HG02943 (cell line): ENCODE data around the gene ROR1.

Source experiments
- ATAC-seq: cut with Tn5 transposase; IDR thresholded peaks from one replicate; pipeline ENCODE4 v1.9.1; 2021; ENCODE audit warnings: mild to moderate bottlenecking, low read depth, moderate library complexity; ENCODE audit not compliant: unreplicated experiment

ROR1 gene

DNA sequence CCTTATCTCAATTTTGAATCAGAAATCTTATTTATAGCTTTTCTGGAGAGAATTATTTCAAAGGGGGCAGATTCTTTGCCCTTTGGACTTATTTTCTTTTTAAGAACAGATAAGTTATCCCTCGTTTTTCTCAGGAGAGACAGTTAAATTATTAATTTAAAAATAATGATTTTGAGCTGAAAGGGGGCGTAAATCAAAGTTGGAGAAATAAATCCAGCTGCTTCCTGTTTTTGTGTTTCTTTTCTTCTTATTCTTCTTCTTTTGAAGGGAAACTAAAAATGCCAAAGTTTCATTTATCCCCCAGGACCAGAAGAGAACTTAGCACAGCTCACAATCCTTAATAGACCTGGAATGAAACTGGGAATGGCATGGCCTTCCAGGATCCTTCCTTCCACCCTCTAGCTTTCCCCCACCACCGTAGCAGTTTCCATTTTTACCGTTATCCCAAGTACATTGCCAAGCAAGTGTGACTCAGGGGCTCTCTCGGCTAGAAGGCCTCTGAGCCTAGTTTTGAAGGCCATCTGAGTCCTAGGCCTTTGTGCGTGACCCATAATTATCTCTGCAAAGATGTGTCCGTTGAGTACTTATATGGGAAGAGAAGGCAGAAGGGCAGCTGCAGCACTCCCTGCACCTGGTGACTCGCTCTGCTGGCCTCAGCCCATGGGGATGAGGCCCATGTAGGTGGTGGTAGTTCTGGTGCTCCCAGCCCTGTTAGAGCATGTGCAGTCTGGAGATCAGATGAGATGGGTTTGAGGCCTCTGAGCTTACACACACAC lies 181.7 kb downstream of the ROR1 start:
- no peak for ATAC-seq

DNA sequence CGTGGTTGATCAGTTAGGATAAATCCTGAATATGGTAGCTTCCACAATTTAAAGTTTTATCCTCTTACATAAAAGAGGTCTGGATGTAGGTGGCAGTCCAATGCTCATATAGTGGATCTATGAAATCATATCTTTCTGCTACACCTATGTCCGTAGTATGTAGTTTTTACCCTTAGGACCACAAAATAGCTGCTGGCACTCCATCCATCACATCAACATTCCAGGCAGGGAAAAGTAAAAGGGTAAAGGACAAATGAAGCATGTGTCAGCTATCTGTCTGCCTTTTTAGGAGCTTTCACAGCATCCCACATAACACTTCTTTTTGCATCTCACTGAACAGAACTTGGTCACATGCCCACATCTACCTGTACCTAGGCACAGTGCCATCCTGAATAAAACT lies 184.7 kb downstream of the ROR1 start:
- ATAC-seq: no peak

DNA sequence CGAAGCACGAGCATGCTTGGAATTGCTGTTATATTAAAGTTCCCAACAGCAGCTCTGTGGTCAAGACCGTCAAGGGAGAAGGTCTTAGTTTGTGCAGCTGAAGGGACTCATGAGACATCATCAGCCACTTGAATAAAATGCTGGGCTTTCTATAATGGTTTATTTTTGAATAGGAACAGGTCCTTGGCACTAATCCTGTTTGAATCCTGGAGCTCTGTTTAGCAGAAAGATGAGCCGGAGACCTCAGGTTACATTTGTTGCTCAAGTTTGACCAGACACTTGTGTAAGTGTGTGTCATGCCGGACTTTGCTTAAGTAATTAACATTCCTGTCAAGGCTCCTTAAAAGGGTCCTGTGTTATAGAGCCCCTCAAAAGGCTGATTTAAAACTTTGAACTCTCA lies 186.5 kb downstream of the ROR1 start:
- no peak for ATAC-seq

DNA sequence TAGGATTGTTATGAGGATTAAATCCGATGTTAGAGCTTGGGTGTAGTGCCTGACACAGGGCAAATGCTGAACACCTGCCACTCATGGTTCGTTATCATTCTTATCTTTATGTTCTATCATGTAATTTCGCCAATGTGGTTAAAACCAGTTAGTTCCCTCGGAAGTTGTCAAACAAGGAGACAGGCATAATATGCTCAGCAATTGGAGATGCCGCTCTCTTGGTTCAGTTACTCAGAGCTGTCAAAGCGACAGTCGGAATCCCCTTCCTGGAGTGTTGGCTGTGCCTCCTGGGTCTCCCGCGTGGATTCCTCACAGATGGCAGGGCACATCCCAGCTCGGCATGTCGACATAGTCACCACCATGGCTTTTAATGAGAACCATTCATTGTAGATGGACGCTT lies 192.2 kb downstream of the ROR1 start:
- no peak for ATAC-seq

DNA sequence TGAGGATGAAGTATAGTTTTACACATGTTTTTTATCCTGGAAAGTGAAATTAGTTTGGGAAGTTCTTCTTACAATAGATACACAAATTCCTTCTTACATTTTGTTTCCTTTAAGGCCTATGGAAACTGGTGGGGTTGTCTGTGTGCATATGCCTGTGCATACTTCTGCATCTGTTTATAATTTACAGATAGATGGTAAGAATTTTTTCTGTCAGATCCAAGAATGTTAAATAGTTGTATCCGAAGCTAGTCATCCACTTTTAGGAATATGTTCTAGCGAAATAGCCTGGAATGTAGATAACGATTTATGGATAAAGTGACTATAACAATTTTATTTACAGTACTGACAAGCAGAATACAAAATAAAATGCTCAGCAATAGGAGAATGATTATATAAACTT lies 194.1 kb downstream of the ROR1 start:
- no peak for ATAC-seq

DNA sequence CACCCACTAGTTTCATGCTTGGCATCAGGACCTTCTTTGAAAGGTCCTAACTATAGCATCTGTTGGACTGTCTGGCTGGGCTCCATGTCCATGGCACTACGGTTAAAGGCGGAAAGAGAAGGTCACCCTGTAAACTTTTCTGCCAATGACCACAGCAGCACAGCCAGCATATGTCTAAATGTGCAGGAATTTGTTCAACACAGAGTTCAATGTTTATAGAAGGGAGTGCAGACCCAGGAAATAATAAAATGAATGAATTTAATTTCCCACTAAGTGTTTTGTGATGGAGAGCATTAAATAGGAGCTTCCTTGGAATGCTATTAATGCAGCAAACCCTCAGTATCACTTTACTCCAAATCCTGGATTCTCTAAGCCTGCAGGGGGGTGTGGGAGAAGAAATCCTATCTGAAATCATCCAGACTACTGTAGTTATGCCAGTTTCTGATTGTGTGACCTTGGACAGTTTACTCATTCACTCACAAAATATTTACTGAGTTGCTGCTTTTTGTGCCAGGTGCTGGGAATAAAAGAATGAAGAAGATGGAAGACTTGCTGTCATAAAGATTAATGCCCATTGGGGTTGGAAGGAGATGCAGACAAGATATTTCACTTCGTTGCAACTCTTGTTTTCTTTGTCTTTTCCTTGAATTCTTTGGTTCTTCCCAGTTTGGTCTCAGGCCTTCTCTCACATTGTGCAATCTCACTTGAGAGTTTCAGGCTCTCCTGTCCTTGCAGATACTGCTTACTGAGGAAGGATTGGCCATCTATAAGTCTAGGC lies 195.0 kb downstream of the ROR1 start:
- ATAC-seq: no peak

DNA sequence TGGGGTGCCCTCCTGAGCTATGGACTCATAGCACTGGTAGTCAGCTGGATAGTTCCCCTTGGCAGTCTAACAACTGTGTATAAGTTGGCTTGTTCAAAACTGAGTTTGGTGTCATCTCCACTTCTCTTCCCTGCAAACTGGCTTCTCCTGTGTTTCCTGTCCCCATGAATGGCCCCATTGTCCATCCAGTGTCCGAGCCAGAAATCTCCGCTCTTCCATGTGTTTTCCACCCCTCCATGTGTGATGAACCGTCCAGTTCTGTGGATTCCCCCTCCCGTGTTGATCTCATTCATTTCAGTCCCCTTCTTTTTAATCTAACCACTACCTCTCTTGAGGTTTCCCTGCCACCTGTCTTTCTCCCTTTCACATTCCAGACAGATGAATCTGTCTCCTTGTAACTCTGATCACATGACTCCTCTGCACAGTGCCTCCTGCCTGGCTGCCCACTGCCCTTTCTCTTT lies 195.7 kb downstream of the ROR1 start:
- ATAC-seq: no peak

DNA sequence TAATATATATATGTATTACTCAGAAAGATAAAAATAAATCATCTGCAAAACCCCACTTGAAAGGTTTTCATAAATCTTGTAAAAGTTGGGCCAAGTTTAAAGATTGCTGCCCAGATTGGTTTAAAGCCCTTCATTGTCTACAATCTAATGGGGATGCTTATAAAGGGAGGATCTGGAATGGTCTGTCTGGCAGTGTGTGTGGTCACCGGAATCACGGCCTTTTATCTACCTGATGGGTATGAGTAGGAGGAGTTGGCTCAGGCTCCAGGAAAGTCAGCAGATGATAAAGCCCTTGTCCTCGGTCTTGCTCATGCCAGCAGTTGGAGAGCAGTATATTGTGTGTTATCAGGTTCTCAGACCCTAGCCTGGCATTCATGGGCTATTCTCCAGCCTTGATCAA lies 197.7 kb downstream of the ROR1 start:
- ATAC-seq: no peak

DNA sequence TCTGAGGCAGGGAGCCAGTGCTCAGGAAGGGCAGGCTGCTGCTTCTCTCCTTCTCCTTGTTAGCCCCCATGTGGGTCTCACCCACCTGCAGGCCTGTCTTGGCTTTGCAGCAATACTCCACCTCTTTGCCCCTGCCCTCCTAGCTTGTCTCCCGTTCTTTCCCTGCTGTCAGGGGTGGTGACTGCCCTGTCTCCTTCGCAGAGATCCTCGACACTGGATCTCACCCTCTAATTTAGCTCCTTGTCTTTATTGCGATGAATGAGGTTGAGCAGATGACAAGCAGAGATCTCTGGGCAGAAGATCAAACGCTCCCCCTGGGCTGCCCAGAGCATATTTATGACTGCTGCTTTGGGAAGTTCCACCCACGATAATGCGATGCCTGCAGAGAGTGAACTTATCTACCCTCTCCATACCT lies 199.2 kb downstream of the ROR1 start:
- no peak for ATAC-seq

DNA sequence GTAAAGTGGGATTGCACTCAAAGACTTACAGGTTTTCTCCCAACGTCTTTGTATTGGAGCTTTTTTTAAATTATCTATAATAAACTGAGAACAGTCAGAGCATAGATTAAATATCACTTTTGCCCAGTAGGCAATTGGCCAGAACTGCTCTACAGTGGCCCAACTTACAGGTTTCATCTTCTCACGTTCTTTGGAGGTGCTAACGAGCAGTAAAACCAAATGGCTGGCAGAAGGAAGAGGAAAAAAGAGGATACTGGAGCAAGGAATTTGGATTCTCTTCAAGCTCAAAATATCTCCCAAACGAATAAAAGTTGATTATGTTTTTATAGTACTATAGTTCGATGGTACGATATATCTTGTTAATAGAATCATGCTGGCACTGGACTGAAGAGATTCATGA lies 201.1 kb downstream of the ROR1 start:
- ATAC-seq: no peak

DNA sequence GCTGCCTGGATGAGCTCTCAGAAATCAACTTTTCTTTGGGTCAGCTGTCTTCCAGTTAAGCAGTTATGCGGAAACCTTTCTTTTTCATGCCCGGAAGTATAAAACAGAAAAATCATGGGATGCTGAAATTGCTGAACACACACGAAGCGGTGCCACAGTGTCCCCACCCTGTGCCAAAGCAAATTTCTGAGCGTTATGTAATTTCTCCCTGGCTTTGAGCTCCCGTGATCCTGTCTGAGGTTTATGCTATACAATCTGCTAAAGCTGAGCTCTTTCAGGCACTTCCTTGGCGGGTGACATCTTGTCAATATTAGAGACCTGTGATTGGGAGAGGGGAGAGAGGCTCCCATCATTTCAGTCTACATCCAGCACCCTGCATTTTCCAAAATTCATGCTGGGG lies 201.7 kb downstream of the ROR1 start:
- no peak for ATAC-seq

DNA sequence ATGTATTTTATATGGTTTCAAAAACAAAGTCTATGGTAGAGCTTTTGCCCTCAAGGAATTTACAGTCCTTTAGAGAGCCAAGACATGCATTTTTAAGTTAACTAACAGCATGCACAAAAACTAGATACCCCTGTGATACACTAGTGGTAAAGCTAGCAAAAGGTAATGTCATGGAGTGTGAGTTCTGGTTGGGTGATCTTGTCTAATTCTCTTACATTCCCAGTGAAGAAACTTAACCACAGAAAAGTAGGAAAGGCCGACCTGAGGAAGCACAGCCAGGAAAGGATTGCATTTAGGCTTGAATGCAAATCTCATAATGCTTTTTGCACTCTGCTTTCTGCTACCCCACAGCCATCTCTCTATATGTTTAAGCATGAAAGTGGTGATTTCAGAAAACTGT lies 202.2 kb downstream of the ROR1 start:
- ATAC-seq: no peak

DNA sequence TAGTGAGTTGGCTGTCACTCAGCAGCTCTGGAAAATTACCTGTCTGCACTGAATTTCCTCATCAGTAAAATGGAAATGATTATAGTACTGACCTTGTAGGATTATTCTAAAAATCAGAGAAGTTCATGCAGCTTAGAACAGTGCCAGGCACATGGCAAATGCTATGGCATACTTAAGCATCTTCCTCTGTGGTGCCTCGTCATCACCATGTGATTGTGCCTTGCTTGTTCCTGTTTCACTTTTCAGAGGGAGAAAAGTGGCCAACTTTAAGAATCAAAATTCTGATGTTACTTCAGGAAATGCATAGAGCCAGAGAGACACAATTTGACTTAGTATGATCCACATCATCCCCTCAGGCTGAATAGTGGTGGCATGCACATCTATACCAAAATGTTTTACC lies 203.6 kb downstream of the ROR1 start:
- ATAC-seq: no peak

DNA sequence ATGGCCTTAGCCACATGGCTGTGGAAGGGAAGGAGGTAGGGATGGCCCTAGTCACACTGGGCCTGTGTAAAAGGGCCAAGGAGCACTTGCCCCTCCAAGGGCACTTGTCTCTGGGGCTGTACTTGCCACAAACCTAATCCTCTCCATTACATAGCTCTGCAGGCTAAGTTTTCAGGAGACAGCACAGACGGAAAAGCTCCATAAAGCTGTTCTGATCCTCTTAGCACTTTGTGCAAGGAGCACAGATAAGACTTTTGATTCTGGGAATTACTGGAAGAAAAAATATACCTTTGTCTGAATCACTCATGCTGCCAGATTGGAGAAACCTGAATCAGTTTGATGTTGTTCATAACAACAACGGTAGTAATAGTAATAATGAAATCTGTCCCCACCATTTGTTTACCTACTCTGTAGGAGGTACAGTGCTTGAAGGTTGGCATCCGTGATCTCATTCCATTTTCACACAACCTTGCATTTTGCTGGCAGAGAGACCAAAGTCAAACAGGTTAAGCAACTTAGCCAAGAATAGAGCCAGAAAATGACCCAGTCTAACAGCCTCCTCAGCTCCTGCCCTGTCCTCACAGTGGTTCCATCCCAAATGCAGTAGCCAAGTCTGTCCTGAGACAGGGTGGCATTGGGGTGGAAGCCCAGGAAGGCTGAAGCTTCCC lies 207.1 kb downstream of the ROR1 start:
- ATAC-seq: no peak

DNA sequence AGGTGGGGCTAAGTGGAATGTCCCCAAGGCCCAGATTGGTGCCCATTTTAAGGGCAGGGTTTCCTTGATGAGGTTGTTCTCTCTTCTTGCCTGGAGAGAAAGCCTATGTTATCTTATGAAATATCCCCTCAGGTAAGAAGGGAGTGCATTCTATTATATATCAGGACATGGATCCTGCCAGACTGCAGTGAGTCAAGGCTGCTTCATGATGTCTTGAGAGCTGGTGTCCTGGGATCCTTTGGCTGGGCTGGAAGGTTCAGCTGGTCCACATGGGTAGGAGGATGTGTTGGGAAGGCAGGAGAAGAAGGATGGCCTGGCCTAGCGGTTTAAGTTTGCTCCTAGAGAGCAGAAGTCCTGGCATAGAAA lies 207.6 kb downstream of the ROR1 start:
- ATAC-seq: no peak

DNA sequence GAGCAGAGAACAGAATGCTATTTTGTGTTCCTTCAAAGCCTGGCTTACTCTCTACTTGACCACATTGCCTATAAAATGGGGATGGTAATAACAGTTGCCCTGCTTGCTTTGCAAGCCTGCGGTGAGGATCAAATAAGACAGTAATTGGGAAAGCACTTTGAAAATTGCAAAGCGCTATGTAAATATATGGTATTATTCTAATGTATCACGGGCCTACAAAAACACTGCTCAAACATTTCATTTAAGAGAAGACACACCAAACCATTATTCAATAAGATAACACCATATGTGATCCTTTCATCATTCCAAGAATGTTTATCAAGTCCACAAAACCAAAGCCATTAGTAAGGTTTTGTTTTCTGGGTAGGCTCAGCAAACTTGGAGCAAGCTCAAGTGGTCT lies 208.4 kb downstream of the ROR1 start:
- no peak for ATAC-seq

DNA sequence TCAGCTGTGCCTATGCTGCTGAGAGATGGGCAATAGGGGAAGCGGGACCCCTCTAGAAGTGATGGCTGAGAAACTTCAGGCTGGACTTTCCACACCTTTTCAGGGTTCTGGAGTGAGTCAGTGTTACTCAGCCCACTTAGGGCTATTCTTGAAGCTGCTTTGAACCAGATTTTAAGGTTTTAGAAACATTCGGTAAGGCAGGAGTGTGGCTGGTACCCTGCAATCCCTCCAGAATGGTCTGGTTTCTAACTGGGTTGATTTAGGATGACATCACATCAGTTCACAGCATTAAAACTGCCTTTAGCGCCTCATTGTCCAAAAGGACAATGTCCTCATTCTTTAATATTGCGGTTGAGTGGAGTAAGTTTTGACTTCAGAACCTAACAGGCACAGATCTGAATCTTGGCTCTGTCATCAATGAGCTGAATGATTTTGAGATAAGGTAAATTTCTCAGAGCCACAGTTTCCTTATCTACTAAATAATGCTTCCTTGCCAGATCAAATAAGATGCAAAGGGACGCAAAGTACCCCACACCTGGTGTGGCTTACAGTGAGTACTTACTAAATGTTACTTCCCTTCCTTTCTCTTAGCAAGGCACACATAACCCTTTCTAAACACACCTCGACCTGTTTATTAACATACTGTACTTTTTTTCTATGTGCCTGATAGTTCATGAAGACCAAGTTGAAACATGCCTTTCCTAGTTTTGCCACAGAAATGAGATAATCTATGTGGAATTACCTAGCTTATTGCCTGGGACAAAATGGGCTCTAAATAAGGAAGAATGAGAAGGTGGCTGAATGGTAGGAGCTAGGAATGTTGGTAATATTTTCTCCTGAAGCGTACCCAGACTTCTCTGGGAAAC lies 209.8 kb downstream of the ROR1 start:
- no peak for ATAC-seq

DNA sequence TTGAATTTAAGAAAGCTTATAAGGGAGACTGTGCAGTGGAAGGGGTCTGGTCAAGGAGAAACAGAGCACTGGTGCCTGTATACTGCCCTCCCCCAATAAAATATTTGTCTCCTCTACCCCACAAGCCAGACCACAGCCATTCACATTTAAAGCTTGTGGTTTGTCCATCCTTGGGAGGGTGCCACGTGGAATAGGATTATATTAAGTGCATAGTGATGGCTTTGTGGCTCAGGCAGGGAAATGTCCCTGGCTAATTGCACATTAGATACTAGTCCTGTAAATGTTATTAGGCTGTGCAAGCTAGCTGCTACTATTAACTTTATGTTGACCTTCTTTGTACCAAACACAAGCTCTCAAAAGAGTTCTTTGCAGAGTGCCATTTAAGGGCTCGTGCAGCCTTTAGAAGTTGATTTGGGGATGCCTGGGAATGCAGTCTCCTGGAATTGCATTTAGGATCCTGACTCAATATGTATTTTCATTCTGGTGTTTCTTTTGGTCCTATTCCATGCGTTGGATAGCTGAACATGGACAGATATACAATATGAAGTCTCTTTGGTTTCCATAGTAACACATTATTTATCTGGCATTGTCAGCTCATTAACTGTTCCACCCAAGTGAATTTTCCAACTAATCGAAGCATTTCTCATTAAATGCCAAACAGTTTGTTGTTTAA lies 210.6 kb downstream of the ROR1 start:
- ATAC-seq: no peak

DNA sequence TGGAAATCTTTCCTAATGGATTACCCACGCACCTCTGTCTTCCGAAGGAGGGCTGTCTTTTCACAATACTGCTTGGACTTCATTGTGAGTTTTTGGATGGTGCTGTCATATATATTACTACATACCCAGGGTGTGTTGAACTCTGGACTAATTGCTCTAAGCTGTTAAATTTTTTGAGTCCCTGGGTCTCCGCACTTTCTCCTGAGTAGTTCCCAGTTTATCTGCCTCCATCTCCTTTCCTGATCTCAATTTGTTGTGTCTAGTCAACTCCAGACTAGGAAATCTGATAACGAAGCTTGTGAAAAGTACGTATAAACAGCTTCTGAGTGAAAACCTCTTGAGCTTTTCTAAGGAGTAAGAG lies 211.1 kb downstream of the ROR1 start:
- no peak for ATAC-seq

DNA sequence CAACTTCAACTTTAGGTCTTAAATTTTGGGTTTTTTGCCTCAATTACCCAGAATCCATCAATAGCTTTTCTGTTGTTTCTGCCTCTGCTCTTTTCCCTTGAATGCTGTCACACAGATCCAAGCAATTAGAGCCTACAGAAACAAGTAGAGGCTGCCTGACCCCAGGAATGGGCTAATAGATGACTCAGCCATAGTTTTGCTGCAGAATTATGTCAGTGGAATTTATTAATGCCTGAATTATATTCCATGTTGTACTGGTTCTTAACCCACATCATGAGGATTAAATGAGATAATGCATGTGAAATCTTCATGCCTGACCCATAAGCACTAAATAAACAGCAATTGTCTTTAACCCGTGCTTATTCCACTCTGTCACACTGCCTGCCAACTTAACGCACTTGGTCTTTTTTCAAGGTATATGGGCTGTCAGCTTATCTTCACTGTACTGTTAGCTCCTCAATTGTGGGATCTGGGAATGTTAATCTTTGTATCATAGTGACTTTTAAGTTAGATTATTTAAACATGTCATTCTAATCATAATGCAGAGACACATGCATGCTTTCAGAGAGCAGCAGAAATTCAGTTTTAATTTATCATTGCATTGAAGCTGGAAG lies 213.3 kb downstream of the ROR1 start:
- no peak for ATAC-seq
